Upper lobe of right lung (tissue), 1 donor: ENCODE data around the gene HLA-G. TPM values are rescaled to one million over a fixed set of nuclear protein-coding genes. Genes with fewer than 3 reads are reported as not detected.

ENCODE experiments used
- ATAC-seq: fragments of 200-7000 bp; cut with Tn5 transposase; one replicate; pipeline ENCODE4 v1.9.1; 2020; ENCODE audit warnings: mild to moderate bottlenecking, moderate library complexity
- DNase-seq: peaks from one replicate; pipeline ENCODE4 v3.0.0-alpha.2; 2020
- H3K27ac ChIP-seq: fragments of 200-600 bp; one replicate; pipeline ENCODE4 v1.8.0; 2022
- H3K27me3 ChIP-seq: fragments of 200-600 bp; one replicate; pipeline ENCODE4 v1.8.0; 2022; ENCODE audit warnings: mild to moderate bottlenecking
- H3K36me3 ChIP-seq: fragments of 200-600 bp; one replicate; pipeline ENCODE4 v1.8.0; 2022
- H3K4me1 ChIP-seq: fragments of 200-600 bp; one replicate; pipeline ENCODE4 v1.8.0; 2022
- H3K4me3 ChIP-seq: fragments of 200-600 bp; one replicate; pipeline ENCODE4 v1.8.0; 2022; ENCODE audit warnings: mild to moderate bottlenecking
- H3K9me3 ChIP-seq: fragments of 200-600 bp; one replicate; pipeline ENCODE4 v1.8.0; 2022
- intact Hi-C: fragments of 100-400 bp; cut with DNase I; formaldehyde crosslinking; loops from one replicate; pipeline ENCODE4 v1.11.0; 2022
- total RNA-seq: library from RNA; stranded (reverse); fragmentation: NEBNext Ultra II Directional; extraction: Animal tissue kit (Norgen Biotek cat#: 25700); gene quantifications from one replicate; pipeline ENCODE4 v1.2.1, GENCODE V29; 2021
- TF ChIP-seq, protein P1 (sequence below): fragments of 200-600 bp; IDR thresholded peaks from one replicate; pipeline ENCODE4 v1.8.0; 2022; ENCODE audit warnings: antibody characterized with exemption
- donor health status: DM: no; HTN: yes; CAD: no; lungs with severe emphysema.

The HLA-G gene
- total RNA-seq, 1 donor from 2014 or later = 1.6 TPM

DNA sequence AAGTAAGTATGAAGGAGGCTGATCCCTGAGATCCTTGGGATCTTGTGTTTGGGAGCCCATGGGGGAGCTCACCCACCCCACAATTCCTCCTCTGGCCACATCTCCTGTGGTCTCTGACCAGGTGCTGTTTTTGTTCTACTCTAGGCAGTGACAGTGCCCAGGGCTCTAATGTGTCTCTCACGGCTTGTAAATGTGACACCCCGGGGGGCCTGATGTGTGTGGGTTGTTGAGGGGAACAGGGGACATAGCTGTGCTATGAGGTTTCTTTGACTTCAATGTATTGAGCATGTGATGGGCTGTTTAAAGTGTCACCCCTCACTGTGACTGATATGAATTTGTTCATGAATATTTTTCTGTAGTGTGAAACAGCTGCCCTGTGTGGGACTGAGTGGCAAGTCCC is 2.8 kb downstream of the HLA-G start:
- intact Hi-C loops = loop anchor here (5.0 kb wide), 1 partner anchor 123 kb away; no protein-coding TSS in a partner anchor
- peaks cover 11% of the 10 kb centered on the region for H3K4me1 ChIP-seq
- H3K9me3 ChIP-seq = no peaks in the 10 kb centered on the region
- TF ChIP-seq, protein P1, sequence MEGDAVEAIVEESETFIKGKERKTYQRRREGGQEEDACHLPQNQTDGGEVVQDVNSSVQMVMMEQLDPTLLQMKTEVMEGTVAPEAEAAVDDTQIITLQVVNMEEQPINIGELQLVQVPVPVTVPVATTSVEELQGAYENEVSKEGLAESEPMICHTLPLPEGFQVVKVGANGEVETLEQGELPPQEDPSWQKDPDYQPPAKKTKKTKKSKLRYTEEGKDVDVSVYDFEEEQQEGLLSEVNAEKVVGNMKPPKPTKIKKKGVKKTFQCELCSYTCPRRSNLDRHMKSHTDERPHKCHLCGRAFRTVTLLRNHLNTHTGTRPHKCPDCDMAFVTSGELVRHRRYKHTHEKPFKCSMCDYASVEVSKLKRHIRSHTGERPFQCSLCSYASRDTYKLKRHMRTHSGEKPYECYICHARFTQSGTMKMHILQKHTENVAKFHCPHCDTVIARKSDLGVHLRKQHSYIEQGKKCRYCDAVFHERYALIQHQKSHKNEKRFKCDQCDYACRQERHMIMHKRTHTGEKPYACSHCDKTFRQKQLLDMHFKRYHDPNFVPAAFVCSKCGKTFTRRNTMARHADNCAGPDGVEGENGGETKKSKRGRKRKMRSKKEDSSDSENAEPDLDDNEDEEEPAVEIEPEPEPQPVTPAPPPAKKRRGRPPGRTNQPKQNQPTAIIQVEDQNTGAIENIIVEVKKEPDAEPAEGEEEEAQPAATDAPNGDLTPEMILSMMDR = no peak
- H3K27ac ChIP-seq = no peak overlapping the region
- no peak for DNase-seq
- no peaks in the 10 kb centered on the region for H3K36me3 ChIP-seq
- ATAC-seq = no peak
- H3K4me3 ChIP-seq = no peak overlapping the region
- peaks cover 61% of the 10 kb centered on the region for H3K27me3 ChIP-seq

DNA sequence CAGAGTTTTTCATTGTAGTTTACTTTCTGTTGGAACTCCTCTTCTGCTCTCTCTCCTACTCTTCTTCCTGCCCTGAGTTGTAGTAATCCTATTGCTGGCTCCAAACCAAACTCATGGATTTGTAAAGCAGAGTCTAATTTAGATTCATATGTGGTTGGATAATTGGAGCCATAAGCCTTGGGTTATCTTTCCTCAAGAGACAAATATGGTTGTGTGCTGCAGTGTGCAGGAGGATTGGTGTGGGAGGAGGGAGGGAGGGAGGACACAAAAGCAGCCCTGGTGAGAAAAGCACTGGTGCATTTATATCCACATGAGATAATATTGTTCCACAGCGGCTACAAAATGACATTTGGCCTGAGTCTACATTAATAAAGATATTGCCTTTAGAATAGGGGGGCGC is 4.2 kb downstream of the HLA-G start:
- Histone ChIP-seq H3K27me3 (peaks cover 73% of the 10 kb centered on the region), H3K9me3 (no peaks in the 10 kb centered on the region), H3K4me3 (no peak overlapping the region), H3K4me1 (peaks cover 11% of the 10 kb centered on the region), H3K36me3 (no peaks in the 10 kb centered on the region), H3K27ac (no peak overlapping the region)
- ATAC-seq (no peak), DNase-seq (no peak)
- intact Hi-C loops = loop anchor here (5.0 kb wide), 1 partner anchor 124 kb away; no protein-coding TSS in a partner anchor
- TF ChIP-seq, protein P1 = no peak

DNA sequence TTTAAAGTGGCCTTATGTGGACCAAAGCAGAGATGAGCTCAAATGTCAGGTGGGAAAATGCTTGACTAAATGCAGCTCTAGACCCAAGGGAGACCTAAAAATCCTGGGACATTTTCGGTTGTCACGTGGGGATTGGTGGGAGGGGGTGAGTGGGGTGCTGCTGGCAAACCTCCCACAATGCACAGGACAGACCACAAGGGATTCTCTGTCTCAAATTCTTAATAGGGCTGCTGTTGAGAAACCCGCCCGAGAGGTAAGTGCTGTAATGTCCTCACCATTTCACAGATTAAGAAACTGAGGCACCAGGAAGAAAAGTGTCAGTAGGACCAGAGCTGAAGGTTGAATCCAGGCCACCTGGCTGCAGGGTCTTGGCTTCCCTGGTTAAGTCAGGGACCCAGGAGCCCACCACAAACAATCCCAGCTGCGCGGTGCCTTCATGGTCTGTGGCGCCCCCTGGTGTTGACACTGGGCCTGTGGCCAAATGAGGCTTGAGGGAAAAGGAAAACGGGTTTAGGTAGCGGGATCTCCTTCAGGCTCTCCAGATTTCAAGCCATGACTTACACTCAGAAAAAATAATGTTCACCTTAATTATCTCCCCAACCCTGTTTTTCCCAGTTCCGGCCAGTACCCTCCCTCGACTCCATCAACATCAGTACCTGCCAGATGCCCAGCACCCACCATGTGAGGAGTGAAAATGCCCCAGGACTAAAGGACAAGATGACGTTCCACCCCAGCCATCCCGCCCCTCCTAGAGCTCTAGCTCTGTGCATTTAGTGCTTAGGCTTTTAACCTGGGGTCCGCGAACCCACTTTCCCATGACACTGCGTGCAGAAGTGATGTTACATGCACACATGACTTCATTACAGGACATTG is 7.2 kb downstream of the HLA-G start:
- no peak overlapping the region for H3K4me3 ChIP-seq
- no peaks in the 10 kb centered on the region for H3K4me1 ChIP-seq
- no peak overlapping the region for H3K27ac ChIP-seq
- TF ChIP-seq, protein P1 = peak; percentile 92
- no peaks in the 10 kb centered on the region for H3K36me3 ChIP-seq
- no peak for DNase-seq
- ATAC-seq = peak; percentile 86
- intact Hi-C loops = loop anchor here (5.0 kb wide), 1 partner anchor 127 kb away; no protein-coding TSS in a partner anchor
- H3K9me3 ChIP-seq = no peaks in the 10 kb centered on the region
- peaks cover 60% of the 10 kb centered on the region for H3K27me3 ChIP-seq

DNA sequence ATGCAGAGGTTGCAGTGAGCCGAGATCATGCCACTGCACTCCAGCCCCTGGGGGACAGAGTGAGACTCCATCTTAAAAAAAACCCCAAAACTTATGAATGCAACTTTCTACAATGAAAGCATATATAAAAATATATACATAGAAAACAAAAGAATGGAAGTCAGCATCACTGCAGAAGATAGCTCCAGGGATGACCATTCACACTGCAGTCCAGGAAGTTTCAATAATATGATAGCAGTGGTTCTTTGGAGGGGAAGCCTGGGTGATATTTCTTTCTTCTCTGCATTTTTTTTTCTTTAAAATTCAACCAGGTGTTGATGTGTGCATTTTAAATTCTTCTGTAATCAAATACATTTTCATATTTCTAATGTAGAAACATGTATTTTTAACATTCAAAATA is 12.3 kb downstream of the HLA-G start:
- Histone ChIP-seq H3K27ac (no peak overlapping the region), H3K4me3 (no peak overlapping the region), H3K36me3 (no peaks in the 10 kb centered on the region), H3K27me3 (peaks cover 29% of the 10 kb centered on the region), H3K9me3 (no peaks in the 10 kb centered on the region), H3K4me1 (no peaks in the 10 kb centered on the region)
- TF ChIP-seq, protein P1 = no peak
- ATAC-seq (no peak), DNase-seq (no peak)
- intact Hi-C loops = no loop called here

DNA sequence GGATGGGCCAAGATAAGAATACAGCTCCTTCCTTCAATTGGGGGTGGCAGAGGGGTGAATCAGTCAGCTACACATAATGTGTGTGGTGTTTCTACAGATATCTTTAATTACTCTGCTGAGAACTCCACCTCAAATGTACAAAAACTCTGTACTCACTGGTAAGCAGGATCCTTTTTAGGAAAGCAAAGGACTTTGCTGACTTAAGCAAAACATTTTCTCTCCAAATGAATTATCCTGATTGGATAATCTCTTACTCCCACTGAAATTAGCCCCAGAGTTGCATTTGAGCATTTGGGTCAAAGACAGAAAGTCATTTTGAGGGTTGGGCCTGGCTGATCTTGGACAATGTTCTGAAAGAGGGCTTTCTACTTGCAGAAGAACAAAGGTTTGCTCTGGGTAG is 13.4 kb downstream of the HLA-G start:
- intact Hi-C loops = no loop called here
- H3K4me1 ChIP-seq = no peaks in the 10 kb centered on the region

More for the DNA sequence above, 13.4 kb downstream of the HLA-G start:
- TF ChIP-seq, protein P1 = no peak
- ATAC-seq (no peak), DNase-seq (no peak)
- no peak overlapping the region for H3K4me3 ChIP-seq
- H3K9me3 ChIP-seq = no peaks in the 10 kb centered on the region
- no peak overlapping the region for H3K27ac ChIP-seq
- peaks cover 18% of the 10 kb centered on the region for H3K27me3 ChIP-seq
- no peaks in the 10 kb centered on the region for H3K36me3 ChIP-seq
